SK-N-MC (cell line): Measurements from ENCODE around the gene WNT8A.

Experiments
- EZH2 ChIP-seq: fragments of 200-600 bp; sonication (generic); IDR thresholded peaks from one replicate; pipeline ENCODE4 v1.6.1; 2017; ENCODE audit warnings: antibody characterized with exemption
- FOXP2 ChIP-seq: optimal IDR thresholded peaks from 2 replicates; pipeline ENCODE3; 2011; ENCODE audit warnings: mild to moderate bottlenecking, moderate library complexity; ENCODE audit not compliant: insufficient read depth; ENCODE audit errors: extremely low read length, control extremely low read depth
- POLR2AphosphoS5 ChIP-seq: IDR thresholded peaks from 2 replicates; pipeline ENCODE4 v1.6.1; 2012; ENCODE audit warnings: mild to moderate bottlenecking, low read depth, low read length, borderline replicate concordance

DNA sequence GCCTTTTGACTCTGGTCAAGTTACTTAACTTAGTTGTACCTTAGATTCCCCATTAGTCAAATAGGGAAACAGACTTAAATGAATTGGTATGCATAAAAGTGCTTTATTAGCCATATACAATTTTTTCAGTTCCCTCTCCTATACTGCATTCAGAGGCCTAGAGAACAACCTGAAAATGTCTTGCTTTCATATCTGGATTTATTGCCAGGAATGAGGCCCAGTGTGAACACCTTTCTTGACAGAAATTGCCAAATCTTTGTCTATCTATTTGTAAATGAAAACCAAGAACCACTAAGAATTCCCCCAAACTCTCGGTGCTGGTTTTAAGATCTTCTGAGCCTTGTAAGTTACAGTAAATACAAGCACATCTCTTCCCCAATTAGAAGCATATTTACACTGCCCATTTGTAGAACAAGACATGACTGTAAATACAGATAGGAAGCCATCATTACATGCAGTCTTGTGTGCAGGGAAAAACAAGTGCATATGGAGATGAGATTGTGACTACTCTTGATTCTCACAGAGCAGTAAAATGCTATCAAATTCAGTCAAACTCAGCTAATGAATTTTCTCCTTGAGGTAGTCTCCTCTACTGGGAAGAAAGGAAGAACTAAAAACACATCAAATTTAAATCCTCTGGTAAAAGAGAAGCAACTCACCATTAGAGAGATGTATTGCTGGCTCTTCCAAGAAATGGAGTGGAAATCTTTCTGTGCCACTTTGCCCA is 45.8 kb upstream of the WNT8A start:
- TF ChIP-seq POLR2AphosphoS5 = no peak
- no peak for TF ChIP-seq EZH2
- TF ChIP-seq FOXP2 = no peak
